GM12874 (cell line): Measurements from ENCODE around the gene CREB3L2.

Source experiments
- TF ChIP-seq, protein P1 (sequence below): IDR thresholded peaks from 2 replicates; pipeline ENCODE4 v1.5.1; 2011; ENCODE audit warnings: low read depth, mild to moderate bottlenecking, control low read depth, low read length, moderate library complexity; ENCODE audit not compliant: insufficient read depth

CREB3L2 gene, protein sequence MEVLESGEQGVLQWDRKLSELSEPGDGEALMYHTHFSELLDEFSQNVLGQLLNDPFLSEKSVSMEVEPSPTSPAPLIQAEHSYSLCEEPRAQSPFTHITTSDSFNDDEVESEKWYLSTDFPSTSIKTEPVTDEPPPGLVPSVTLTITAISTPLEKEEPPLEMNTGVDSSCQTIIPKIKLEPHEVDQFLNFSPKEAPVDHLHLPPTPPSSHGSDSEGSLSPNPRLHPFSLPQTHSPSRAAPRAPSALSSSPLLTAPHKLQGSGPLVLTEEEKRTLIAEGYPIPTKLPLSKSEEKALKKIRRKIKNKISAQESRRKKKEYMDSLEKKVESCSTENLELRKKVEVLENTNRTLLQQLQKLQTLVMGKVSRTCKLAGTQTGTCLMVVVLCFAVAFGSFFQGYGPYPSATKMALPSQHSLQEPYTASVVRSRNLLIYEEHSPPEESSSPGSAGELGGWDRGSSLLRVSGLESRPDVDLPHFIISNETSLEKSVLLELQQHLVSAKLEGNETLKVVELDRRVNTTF

DNA sequence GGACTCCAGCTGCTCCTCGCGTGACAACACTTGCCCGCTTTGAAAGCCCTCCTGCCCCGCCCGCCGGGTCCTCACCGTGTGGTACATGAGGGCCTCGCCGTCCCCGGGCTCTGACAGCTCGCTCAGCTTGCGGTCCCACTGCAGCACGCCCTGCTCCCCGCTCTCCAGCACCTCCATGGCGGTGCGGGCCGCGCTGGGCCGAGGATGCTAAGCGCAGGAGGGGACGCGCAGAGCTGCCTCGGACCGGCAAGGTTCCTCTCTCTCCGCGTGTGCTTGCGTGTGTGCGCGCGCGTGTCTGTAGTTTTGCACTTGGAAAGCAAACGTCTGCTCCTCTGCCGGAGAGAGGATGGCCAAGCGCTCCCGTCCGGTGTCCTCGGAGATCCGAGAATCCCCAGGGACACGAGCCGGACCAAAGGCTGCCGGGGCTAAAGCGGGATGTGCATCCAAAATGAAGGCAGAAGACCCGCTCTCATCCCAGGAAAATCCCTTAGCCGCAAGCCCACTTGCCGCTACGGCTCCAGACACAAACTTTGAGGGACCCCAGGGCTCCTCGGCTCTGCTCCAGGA, at the start of gene CREB3L2:
Gene CREB3L2, minus strand, starts transcription at position 558 of the 567 bp plus-strand sequence. Its CDS starts 381 bp downstream, at position 177.
- TF ChIP-seq, protein P1, sequence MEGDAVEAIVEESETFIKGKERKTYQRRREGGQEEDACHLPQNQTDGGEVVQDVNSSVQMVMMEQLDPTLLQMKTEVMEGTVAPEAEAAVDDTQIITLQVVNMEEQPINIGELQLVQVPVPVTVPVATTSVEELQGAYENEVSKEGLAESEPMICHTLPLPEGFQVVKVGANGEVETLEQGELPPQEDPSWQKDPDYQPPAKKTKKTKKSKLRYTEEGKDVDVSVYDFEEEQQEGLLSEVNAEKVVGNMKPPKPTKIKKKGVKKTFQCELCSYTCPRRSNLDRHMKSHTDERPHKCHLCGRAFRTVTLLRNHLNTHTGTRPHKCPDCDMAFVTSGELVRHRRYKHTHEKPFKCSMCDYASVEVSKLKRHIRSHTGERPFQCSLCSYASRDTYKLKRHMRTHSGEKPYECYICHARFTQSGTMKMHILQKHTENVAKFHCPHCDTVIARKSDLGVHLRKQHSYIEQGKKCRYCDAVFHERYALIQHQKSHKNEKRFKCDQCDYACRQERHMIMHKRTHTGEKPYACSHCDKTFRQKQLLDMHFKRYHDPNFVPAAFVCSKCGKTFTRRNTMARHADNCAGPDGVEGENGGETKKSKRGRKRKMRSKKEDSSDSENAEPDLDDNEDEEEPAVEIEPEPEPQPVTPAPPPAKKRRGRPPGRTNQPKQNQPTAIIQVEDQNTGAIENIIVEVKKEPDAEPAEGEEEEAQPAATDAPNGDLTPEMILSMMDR, result no peak

DNA sequence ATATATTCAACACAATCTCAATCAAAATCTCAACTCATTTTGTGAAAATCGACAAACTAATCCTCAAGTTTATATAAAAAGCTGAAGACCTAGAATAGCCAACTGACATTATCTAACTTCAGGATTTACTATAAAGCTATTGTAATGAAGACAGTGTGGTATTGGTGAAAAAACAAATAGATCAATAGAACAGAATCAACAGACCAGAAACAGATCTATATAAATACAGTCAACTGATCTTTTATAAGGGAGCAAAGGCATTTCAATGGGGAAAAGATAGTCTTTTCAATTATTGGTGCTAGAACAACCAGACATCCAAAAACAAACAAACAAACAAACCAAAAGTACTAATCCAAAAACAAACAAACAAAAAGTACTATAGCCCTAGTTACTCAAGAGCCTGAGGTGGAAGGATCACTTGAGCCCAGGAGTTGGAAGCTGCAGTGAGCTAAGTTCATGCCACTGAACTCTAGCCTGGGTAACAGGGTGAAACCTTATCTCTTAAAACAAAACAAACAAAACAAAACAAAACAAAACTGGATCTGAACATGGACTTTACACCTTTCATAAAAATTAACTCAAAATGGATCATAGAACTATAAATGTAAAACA, 47.7 kb upstream of the CREB3L2 start:
- TF ChIP-seq, protein P1, result no peak

DNA sequence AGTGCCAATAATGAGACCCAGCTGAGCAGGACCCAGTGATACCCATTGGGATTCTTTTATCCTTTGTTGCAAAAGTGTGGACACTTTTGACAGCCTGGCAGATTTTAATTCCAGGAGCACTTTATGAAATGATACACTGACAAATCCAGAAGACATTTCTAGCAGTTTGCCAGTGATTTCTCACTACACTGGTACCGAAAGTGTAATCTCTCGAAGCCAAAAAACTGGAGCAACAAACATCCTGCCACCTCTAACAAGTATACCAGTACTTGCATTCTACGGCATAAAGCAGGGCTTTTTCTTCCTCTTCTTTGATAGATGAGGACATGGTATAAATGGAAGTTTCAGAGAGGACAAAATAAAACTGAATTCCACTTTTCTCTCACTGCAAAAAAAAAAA, 46.0 kb upstream of the CREB3L2 start:
- TF ChIP-seq, protein P1, result no peak

DNA sequence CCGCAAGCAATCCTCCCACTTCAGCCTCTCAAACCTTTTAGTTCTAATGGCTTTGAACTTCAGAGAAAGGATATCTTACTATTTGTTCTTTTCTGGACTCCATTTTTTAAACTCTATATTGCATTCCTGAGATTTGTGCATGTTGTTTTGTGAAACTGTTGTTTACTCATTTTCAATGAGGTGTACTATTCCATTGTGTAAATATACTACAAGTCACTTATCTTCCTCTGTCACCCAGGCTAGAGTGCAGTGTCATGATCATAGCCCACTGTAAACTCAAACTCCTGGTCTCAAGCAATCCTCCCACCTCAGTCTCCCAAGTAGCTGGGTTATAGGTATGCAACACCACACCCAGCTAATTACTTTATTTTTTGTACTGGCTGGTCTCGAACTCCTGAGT, 43.0 kb upstream of the CREB3L2 start:
- TF ChIP-seq, protein P1, result no peak

DNA sequence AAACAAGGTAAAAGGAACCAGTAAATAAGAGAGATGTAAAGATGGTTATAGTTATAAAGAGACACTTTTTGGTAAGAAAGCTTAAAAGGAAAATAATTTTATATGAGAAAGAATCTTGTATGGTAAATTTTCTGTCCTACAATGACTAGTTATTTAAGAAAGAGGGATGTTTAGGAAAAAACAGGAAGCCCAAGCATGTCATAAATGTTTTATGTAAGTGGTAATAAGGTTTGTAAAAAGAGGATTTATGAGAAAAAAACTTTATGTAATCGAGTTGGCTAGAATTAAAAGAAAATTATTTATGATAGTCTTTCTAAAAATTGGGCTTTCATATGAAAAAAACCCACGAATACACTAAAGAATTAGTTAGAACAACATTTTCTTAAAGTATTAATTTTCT, 34.2 kb upstream of the CREB3L2 start:
- TF ChIP-seq, protein P1, result no peak

DNA sequence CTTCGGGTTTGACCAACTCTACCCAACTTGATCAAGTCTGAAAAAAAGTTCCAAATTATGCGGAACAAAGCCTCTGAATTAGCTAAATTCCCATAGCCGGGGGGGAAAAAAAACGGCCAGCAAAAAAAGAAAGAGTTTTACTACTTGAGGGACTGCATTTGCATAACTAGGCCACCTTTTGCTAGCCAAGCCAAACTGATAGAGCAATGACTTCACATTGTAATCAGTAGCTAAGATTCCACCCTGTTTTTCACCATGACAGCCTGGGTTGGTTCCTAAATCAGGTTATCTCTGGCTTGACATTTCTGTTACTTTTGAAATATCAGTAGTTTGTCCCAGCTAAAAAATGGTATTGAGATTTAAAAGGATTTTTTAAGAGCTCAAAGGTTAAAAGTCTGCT, 31.4 kb upstream of the CREB3L2 start:
- TF ChIP-seq, protein P1, result no peak

DNA sequence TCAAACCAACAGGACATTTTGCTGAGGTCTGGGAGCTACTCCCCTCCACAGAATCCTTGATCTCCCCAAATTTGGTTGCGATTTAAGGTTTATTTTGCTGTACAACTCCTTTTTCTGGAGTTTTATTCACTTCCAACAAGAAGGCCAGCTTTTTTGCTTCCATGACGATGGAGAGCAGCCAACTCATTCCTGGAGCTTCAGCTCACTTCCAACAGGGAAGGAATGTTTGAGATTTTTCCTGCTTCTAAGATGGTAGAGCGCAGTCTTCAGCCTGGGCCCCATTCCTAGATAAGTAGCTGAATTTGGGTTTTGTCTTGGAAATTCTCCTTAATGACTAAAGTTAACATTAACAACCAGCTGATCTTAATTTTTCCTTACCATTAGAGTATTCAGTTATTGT, 30.9 kb upstream of the CREB3L2 start:
- TF ChIP-seq, protein P1, result no peak
